PC-9 (cell line): ENCODE data around the gene RPS25. TPM values are rescaled to one million over a fixed set of nuclear protein-coding genes. Genes with fewer than 3 reads are reported as not detected.
A peak's percentile ranks its signal among the peaks of the same experiment; 100 is the strongest.

ENCODE experiments used
- BruUV-seq: library from RNA; stranded (reverse); fragments of 400-500 nt; replicated peaks from 2 replicates; lab custom pipeline; 2021; lab: Mats Ljungman, UMichigan
- CTCF ChIA-PET: fragments of 300-600 bp; sonication (Branson Sonifier 250); formaldehyde crosslinking; loops from one replicate; lab custom pipeline; 2022; ENCODE audit warnings: antibody characterized with exemption; lab: Charles Lee
- POLR2A ChIA-PET: fragments of 300-600 bp; sonication (Branson Sonifier 250); formaldehyde crosslinking; loops from one replicate; lab custom pipeline; 2022; ENCODE audit warnings: antibody characterized with exemption; ENCODE audit not compliant: unreplicated experiment; lab: Charles Lee
- DNase-seq, 2 experiments: peaks; one replicate each; pipeline versions ENCODE4 v3.0.0 to v3.0.0-alpha.2; 2015 to 2022; ENCODE audit warnings: mixed read lengths in 1 of 2
- H2AFZ ChIP-seq: fragments of 200-600 bp; sonication (generic); 2 replicates; pipeline ENCODE4 v1.8.1; 2017; ENCODE audit warnings: antibody characterized with exemption
- H3F3A ChIP-seq: fragments of 200-600 bp; sonication (generic); 2 replicates; pipeline ENCODE4 v1.8.1; 2017; ENCODE audit warnings: antibody characterized with exemption, mild to moderate bottlenecking, low read depth; ENCODE audit not compliant: insufficient read depth
- H3K27ac ChIP-seq: fragments of 200-600 bp; sonication (generic); 2 replicates; pipeline ENCODE4 v1.6.1; 2016; ENCODE audit warnings: mixed run types
- H3K27me3 ChIP-seq: fragments of 200-600 bp; sonication (generic); 2 replicates; pipeline ENCODE4 v1.6.1; 2016; ENCODE audit warnings: low read depth, mixed run types; ENCODE audit not compliant: insufficient read depth
- H3K36me3 ChIP-seq: fragments of 200-600 bp; sonication (generic); 2 replicates; pipeline ENCODE4 v1.6.1; 2016; ENCODE audit warnings: low read depth, mixed run types
- H3K4me1 ChIP-seq: fragments of 200-600 bp; sonication (generic); replicated peaks from 2 replicates; pipeline ENCODE4 v1.6.1; 2016; ENCODE audit warnings: mixed run types; ENCODE audit not compliant: insufficient read depth
- H3K4me2 ChIP-seq: fragments of 200-600 bp; sonication (generic); 2 replicates; pipeline ENCODE4 v1.6.1; 2017; ENCODE audit warnings: mixed run types
- H3K4me3 ChIP-seq: fragments of 200-600 bp; sonication (generic); 2 replicates; pipeline ENCODE4 v1.6.1; 2016; ENCODE audit warnings: mixed run types
- H3K79me2 ChIP-seq: fragments of 200-600 bp; sonication (generic); 2 replicates; pipeline ENCODE4 v1.6.1; 2017; ENCODE audit warnings: low read depth, mixed run types
- H3K9me2 ChIP-seq: fragments of 200-600 bp; sonication (generic); 2 replicates; pipeline ENCODE4 v1.8.1; 2017; ENCODE audit warnings: mild to moderate bottlenecking; ENCODE audit not compliant: insufficient read depth
- H3K9me3 ChIP-seq: fragments of 200-600 bp; sonication (generic); 2 replicates; pipeline ENCODE4 v1.8.1; 2016; ENCODE audit warnings: low read depth; ENCODE audit not compliant: insufficient read depth
- H4K20me1 ChIP-seq: fragments of 200-600 bp; sonication (generic); 2 replicates; pipeline ENCODE4 v1.8.1; 2017; ENCODE audit not compliant: insufficient read depth
- CTCF ChIP-seq: fragments of 200-600 bp; sonication (generic); conservative IDR thresholded peaks from 2 replicates; pipeline ENCODE4 v1.6.1; 2017; ENCODE audit warnings: mixed run types, antibody characterized with exemption, mild to moderate bottlenecking, moderate library complexity
- EZH2 ChIP-seq: fragments of 200-600 bp; sonication (generic); IDR thresholded peaks from 2 replicates; pipeline ENCODE4 v1.8.0; 2017; ENCODE audit warnings: antibody characterized with exemption, low read depth
- intact Hi-C: fragments of 100-400 bp; cut with micrococcal nuclease; formaldehyde crosslinking; loops from one replicate; pipeline ENCODE4 v1.10.0; 2022; ENCODE audit not compliant: unreplicated experiment
- total RNA-seq: library from RNA; stranded (reverse); gene quantifications from 2 replicates; pipeline ENCODE4 v1.2.3, GENCODE V29; 2021

Gene RPS25
- total RNA-seq, 1 experiment from 2014 or later, result 984 TPM

DNA sequence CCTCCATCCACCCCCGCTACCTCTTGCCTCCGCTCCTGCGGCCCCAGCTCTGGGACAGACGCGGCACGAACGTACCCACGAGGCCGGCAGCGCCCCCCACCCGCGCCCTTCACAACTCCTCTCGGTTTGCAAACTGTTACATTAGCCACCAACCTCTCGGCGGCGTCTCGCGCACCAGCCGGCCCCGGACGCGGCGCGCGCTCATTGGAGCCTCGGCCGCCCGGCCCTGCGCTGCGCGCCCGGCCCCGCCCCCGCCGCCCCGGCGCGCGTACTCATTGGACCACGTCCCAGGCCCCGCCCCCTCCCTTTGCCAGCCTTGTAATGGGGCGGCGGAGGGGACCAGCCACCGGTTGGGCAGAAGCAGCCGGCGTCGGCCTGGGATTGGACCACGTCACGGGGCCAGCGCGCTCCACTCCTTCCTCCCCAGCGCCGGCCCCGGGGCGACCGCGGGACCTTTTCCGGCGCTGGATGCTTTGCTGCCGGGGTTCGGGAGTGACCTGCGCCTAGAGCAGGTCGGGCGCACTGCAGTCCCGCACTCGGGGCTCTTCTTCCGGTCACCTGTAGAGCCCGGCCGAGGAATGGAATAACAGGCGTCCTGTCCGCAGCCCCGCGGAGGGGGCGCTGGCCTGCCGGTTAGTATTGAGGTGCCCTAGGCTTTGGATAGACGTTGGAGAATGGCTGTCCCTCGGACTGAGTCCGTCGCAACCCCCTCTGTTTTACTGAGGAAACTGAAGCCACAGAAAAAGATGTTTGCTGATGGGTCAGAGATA, 39.0 kb upstream of the RPS25 start, which contains the start of gene HYOU1:
Gene HYOU1, minus strand, starts transcription at position 206 of the 770 bp plus-strand sequence. CDS start 1,045 bp downstream, outside the sequence.
- peaks cover 27% of the 10 kb centered on the region for H3K36me3 ChIP-seq
- no peaks in the 10 kb centered on the region for H3K9me2 ChIP-seq
- peak; percentile 94 to 98 for DNase-seq
- H3K27me3 ChIP-seq, result no peaks in the 10 kb centered on the region
- H3K27ac ChIP-seq, result peak within 1 kb of the TSS; percentile 95
- peaks cover 17% of the 10 kb centered on the region; the same call in 1 of the 2 replicates for H3F3A ChIP-seq
- H3K4me1 ChIP-seq, result peaks cover 14% of the 10 kb centered on the region
- ChIA-PET POLR2A (interaction anchor here (0.6 to 0.8 kb wide), 5 partner anchors 11 to 64 kb away, joined by 3 to 9 read pairs (median 5); partner anchors contain the start of genes C2CD2L and VPS11), CTCF (interaction anchor here (0.6 to 1.0 kb wide), 2 partner anchors 83 to 281 kb away, joined by 3 to 4 read pairs; no protein-coding TSS in a partner anchor)
- H3K4me3 ChIP-seq, result peak within 1 kb of the TSS; percentile 90
- no TSS peak for BruUV-seq
- peak; percentile 41; the same call in 1 of the 2 replicates for TF ChIP-seq CTCF
- no peak for TF ChIP-seq EZH2
- H3K4me2 ChIP-seq, result peak within 1 kb of the TSS; percentile 98
- H4K20me1 ChIP-seq, result peaks cover 11% of the 10 kb centered on the region; the same call in 1 of the 2 replicates
- intact Hi-C loops, result loop anchor here (2.0 kb wide), 2 partner anchors 38 to 140 kb away; a partner anchor contains a TSS
- H2AFZ ChIP-seq, result peak within 1 kb of the TSS; percentile 87
- H3K79me2 ChIP-seq, result peaks cover 31% of the 10 kb centered on the region
- H3K9me3 ChIP-seq, result no peaks in the 10 kb centered on the region

DNA sequence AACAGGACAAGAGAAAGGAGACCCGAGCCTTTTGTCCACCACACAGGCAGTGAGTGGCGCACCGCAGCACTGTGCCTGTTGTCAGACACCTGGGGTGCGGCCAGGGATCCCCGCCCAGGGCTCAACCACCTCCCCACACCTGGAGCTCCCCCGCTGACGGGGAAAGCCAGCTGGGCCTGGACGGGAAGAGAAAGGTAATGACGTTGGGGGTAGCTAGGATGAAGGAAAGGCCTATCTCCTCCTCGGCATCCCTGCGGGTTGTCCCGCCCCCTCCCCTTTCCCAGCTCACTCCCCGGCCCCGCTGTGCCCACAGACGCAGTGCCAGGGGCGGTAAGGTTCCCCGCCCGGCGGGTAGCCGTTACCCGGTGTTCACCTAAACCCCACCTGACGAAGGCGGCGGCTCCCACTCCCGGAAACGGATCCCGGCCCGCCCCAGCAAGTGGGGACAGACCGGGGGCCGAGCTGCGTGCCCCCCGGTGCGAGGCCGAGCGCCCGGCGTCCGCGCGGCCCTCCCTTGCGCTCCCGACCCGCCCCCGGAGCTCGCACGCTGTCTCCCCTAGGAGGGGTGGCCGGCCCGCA, 38.4 kb upstream of the RPS25 start:
- H4K20me1 ChIP-seq, result peaks cover 11% of the 10 kb centered on the region; the same call in 1 of the 2 replicates
- H3K79me2 ChIP-seq, result peaks cover 31% of the 10 kb centered on the region
- CTCF ChIA-PET, result interaction anchor here (0.6 to 1.0 kb wide), 3 partner anchors 11 to 796 kb away, joined by 3 to 4 read pairs (median 3); partner anchors contain the start of gene VPS11
- intact Hi-C loops, result loop anchor here (2.0 kb wide), 2 partner anchors 38 to 140 kb away; a partner anchor contains a TSS
- H3K4me3 ChIP-seq, result peak overlapping the region; percentile 90
- BruUV-seq, result no TSS peak
- H3K36me3 ChIP-seq, result peaks cover 34% of the 10 kb centered on the region
- peaks cover 17% of the 10 kb centered on the region; the same call in 1 of the 2 replicates for H3F3A ChIP-seq
- no peaks in the 10 kb centered on the region for H3K27me3 ChIP-seq
- DNase-seq, result peak; percentile 49 to 61
- H3K27ac ChIP-seq, result peak overlapping the region; percentile 95
- no peaks in the 10 kb centered on the region for H3K9me3 ChIP-seq
- peak overlapping the region; percentile 87 for H2AFZ ChIP-seq
- H3K4me1 ChIP-seq, result peaks cover 14% of the 10 kb centered on the region
- peak overlapping the region; percentile 98 for H3K4me2 ChIP-seq
- POLR2A ChIA-PET, result interaction anchor here (0.6 kb wide), 4 partner anchors 33 to 190 kb away, joined by 3 to 5 read pairs (median 4); partner anchors contain the start of gene C2CD2L
- TF ChIP-seq CTCF (peak; percentile 27; the same call in 1 of the 2 replicates), EZH2 (no peak)
- no peaks in the 10 kb centered on the region for H3K9me2 ChIP-seq

DNA sequence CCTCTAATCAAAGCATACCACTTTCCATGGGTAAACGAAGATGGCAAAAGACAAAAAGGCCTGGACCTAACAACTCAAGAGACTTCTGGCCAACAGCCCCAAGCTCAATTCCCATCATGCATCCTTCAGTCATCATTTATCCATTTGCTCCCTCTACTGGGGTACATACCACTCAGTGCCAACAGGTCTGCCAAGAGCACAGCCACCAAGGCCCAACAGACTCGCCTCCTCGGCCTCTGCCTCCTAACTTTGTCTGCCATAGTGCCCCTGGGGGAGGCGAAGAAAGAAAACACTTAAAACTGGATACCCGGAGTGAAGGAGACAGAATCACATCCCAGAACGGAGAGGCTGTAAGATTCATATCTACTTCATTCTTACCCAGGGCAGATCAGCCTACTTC, 37.8 kb upstream of the RPS25 start:
- H3K27me3 ChIP-seq, result no peaks in the 10 kb centered on the region
- CTCF ChIA-PET, result interaction anchor here (0.5 to 1.0 kb wide), 5 partner anchors 11 to 795 kb away, joined by 3 to 4 read pairs (median 3); partner anchors contain the start of gene VPS11
- H4K20me1 ChIP-seq, result peaks cover 11% of the 10 kb centered on the region; the same call in 1 of the 2 replicates
- H3K36me3 ChIP-seq, result peaks cover 37% of the 10 kb centered on the region
- no TSS peak for BruUV-seq
- H3K27ac ChIP-seq, result peak overlapping the region; percentile 95
- no peaks in the 10 kb centered on the region for H3K9me2 ChIP-seq
- H3F3A ChIP-seq, result peaks cover 17% of the 10 kb centered on the region; the same call in 1 of the 2 replicates
- H3K4me1 ChIP-seq, result peaks cover 14% of the 10 kb centered on the region
- H3K9me3 ChIP-seq, result no peaks in the 10 kb centered on the region
- POLR2A ChIA-PET, result interaction anchor here (0.6 to 0.8 kb wide), 3 partner anchors 28 to 268 kb away, joined by 5 to 9 read pairs (median 6); no protein-coding TSS in a partner anchor
- DNase-seq, result peak in 1 of 2 experiments; percentile 47
- TF ChIP-seq CTCF (0 out of 2 replicates have a peak, but pooled peaks have one; percentile 31), EZH2 (no peak)
- intact Hi-C loops, result loop anchor here (2.0 kb wide), 2 partner anchors 39 to 141 kb away; a partner anchor contains a TSS
- H3K4me3 ChIP-seq, result peak overlapping the region; percentile 90
- no peak overlapping the region for H2AFZ ChIP-seq
- peak overlapping the region; percentile 98 for H3K4me2 ChIP-seq
- peaks cover 31% of the 10 kb centered on the region for H3K79me2 ChIP-seq
